Measurements from ENCODE around the gene PACRG.

- no peak for TF ChIP-seq POLR2A (IDR thresholded peaks at IDR 0.05; ENCODE audit: low read depth, low read length)
- no peak for TF ChIP-seq CTCF (conservative IDR thresholded peaks at IDR 0.05; ENCODE audit: low read depth, low read length)
- TF ChIP-seq FOS (IDR thresholded peaks at IDR 0.05; ENCODE audit: low read depth, low read length) = no peak
- TF ChIP-seq USF2 (IDR thresholded peaks at IDR 0.05; ENCODE audit: low read depth, low read length) = no peak
These were observed 454.9 kb downstream of the PACRG start for GRCh38 chr6:163182696-163183095.
